Islet of Langerhans (tissue), 1 donor: Measurements from ENCODE around the gene SQOR.

ENCODE experiments used
- FAIRE-seq: peaks from one replicate; lab custom pipeline; 2011; peaks lifted over from hg19 to GRCh38; lab: Jason Lieb, UNC

SQOR gene

DNA sequence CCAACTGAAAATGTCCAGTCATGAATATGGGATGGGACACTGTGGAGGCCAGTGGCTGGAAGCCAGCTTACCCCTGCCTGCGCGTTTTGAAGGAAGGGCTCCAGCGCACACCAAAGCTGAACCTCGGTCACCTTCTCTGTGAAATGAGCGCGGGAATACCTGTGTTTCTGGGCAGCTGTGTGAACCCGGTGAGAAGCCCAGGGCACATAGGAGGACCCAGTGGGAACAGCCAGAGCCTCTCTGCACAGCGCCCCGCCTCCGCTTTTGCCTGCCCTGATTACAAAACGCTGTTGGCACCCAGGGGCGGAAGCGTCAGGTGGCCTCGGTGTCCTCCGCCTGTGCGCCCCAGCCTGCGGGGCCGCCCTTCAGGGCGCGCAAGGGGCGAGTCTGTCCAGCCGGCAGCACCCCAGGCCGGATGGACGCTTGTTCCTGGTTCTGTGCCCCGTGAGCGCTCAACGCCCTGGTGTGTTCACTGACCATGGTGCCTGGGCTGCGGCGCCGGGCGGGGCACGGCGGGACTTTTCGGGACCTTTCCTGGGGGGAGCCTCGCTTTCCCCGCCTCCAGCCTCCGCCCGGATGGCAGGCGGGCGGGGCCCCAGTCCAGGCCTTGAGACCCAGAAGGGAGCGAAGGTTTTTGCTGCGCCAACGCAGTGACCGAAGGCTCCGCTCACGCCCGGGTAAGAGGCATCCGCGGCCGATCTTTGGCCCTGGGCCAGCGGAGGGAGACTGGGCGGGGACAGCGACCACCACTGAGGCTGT lies at the start of gene SQOR:
SQOR (plus strand) TSS at position 598 of the 759 bp plus-strand sequence. CDS start 23,895 bp downstream, outside the sequence.
- no peak for FAIRE-seq

DNA sequence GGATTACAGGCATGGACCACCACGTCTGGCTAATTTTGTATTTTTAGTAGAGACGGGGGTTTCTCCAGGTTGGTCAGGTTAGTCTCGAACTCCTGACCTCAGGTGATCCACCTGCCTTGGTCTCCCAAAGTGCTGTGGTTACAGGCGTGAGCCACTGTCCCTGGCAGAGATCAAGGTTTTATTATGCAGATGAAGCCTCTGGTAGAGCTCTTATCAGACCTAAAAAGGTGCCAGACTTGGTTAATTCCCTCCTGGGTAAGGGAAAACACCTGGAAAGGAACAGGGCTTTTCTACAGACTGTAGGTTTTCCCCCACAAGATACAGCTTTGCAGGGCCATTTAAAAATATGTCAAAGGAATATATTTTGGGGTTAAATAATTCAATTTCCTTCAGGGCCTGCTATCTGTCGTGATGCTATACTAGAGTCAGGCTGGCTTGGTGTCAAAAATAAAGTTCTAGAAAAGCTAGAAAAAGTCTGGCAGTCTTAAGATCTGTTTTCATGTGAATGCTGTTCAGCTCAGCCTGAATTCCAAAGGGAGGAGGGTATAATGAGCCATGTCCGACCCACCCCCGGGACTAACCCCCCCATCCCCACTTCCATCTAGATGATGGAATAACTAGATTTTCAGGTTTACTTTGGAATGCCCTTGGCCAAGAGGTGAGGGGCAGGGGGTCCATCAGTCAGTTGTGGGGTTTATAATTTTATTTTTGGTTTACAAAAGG lies 49.6 kb upstream of the SQOR start:
- FAIRE-seq, result no peak

DNA sequence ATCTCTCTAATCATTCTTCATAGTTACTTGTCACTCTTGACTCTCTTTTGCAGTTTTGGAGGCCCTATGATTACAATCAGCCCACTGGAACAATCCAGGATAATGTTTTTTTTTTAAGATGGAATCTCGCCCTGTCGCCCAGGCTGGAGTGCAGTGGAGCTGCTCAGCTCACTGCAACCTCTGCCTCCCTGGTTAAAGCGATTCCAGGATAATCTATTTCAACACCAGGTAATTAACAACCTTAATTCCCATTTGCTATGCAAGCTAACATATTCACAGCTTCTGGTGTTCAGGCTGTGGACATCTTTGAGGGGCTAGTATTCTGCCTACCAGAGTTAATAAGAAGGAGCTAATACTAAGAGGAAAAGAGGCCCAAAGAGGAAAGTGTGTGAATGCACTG lies 48.7 kb upstream of the SQOR start:
- FAIRE-seq, result no peak

DNA sequence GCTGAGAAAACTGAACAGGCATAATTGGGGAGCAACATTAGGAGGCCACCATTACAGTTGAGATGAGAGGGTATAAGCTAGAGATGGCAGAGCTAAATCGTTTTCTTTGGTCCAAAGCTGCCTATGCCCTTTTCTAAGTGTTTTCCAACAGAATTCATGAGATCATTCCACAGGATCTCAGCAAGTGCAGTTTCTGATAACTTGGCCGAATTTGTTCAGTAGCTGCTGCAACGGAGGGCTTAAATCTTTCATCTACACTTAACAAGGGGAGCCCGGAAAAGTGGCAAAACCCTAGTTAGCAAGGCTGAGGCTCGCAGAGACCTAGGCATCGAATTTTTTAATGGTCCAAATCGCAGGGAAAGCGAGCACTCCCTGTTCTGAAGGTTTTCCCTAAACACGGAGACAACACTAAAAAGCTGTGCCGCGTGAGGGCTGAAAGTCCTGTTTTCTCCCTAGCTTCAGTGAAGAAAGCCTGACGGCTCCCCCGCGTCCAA lies 48.2 kb upstream of the SQOR start:
- FAIRE-seq, result no peak

DNA sequence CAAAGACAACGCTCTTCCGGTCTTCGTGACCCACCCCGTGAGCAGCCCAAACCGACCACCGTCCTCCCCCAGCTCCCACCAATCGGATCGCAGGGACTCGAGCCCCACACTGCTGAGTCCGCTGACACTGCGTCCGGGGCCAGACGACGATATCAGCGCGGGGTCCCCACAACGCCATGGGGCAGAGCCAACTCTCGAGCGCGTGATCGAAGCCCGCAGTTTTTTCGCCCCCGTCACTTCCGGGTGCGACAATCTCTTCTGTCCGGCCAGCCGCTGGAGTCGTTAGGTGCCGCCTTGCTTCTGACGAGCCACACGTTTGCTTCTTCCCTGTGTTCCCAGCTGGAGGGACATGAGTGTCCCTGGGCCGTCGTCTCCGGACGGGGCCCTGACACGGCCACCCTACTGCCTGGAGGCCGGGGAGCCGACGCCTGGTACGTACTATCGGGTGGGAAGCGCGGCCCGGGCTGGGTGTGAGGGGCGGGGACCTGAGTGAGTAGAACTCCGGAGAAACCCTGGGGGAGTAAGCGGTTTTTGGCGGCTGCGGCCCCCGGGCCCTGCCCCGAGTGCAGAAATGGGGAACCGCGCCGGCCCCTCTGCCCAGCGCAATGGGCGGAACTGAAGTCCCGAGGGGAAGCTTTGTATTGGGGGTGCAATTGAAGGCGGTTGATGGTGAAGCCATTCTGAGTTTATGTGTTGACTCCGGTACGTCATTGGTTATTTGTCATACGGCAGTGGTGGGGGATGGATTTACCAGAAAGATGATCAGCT lies 47.5 kb upstream of the SQOR start, which contains the start of gene BLOC1S6:
BLOC1S6 (plus strand) TSS at position 285 of the 768 bp plus-strand sequence; CDS start at position 350, 65 bp downstream.
- peak; percentile 36 for FAIRE-seq

DNA sequence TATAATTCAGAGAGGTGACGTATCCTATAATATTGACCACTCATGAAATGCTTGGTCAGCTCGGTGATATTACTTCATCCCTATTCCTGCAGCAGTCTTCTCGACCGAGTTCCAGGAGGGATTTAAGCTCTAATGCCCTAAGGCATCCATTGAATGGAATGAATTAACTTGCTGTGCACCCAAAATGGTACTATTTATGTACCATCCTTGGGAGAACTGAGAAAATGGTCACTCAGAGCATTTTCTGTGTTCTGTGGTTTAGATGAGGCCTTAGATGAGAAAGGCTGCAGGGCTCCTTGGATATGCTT lies 47.0 kb upstream of the SQOR start:
- FAIRE-seq, result no peak

DNA sequence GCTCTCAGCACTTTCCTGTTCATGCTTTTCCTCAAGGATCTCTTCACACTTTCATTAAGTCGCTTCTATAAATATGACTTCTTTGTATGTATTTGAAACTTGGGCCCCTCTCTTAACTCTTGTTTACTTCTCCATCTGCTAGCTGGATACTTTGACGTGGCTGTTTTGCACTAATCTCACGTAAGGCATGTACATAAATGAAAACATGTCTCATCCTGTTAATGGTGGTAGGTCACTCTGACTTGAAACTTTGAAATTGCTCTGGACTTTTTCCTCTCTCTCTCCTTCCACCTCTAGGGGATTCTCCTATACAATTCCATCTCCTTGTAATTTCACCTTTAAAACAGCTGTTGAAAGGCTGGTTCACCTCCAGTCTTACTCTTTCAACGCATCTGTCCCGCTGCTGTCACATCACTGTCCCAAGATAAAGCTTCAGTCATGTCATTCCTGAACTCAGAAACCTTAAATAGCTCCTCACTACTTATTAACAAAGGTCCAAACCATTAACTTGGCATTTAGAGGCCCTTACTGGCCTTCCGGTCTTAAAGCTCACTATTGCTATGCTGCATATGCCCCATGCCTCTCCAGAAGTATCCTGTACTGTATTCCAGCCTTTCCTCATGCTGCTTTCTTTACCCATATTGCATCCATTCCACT lies 46.5 kb upstream of the SQOR start:
- no peak for FAIRE-seq

DNA sequence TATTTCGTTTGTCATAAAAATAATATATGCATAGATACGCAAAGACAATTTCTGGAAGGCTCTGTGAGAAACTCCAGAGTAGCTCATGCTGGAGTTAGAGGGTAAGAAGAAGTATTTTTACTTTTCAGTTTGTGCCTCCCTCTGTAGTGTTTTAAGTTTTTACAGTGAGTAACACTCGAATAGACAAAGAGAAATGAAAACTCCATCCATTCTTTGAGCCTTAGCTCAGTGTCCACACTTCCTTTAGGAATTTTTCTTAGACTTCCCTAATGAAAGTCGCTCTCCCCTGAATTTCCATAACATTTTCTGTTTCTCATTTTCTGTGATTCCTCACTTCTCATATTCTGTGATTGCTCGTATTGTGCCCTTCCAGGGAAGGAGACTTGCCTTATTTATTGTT lies 45.6 kb upstream of the SQOR start:
- no peak for FAIRE-seq

DNA sequence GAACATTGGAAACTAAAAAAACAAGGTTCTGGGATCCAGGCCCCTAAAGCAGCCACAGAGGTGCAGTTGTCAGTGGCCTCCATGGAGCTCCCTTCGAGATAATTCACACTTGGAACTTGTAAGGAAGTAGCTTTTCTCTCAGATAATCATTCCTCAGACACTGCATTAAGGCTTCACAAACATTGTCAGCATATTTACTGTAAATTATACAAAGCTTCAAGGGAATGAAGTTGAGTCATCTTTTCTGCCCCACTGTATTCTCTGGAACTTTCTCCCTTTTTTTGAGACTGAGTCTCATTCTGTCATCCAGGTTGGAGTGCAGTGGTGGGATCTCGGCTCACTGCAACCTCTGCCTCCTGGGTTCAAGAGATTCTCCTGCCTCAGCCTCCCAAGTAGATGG lies 40.5 kb upstream of the SQOR start:
- FAIRE-seq, result no peak

DNA sequence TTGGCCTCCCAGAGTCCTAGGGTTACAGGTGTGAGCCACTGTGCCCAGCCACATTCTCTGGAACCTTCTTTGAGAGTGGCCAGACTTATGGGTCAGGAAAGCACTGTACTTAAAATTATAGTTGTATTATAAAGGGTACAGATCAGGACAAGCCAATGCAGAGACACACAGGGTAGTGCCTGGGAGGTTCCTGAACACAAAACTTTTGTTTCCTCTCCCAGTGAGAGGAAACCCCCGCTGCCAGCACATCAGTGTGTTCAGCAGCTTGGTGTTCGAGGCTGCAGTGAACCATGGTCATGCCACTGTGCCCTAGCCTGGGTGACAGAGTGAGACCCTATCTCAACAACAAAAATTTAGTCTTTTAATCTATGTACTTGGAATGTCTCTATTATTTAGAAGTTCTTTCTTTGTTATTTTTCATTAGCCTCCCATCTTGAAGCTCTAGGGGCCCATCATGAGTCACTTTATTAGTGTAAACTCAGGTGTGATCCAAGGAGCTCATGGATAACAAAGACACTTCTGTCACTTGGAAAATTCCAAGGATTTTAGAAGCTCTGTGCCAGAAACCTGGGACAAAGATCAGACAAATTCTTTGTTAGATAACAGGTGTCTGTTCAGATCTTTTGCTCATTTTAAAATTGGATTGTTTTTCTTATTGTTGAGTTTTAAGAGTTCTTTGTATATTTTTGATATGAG lies 39.8 kb upstream of the SQOR start:
- FAIRE-seq, result no peak

DNA sequence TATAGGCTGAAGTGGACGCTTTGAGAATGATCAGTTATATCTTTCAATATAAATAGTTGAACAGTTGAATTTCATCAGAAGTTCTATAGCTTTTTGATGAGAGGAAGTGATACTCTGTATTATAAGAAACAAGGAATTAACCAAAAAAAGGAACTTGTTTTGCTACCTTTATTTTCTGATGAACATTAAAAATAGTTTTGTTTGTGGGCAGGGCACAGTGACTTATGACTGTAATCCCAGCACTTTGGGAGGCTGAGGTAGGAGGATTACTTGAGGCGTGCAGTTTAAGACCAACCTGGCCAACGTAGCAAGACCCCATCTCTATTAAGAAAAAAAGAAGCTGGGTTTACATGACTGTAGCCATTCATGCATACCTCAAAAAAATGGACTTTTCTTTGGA lies 30.9 kb upstream of the SQOR start:
- FAIRE-seq, result no peak

DNA sequence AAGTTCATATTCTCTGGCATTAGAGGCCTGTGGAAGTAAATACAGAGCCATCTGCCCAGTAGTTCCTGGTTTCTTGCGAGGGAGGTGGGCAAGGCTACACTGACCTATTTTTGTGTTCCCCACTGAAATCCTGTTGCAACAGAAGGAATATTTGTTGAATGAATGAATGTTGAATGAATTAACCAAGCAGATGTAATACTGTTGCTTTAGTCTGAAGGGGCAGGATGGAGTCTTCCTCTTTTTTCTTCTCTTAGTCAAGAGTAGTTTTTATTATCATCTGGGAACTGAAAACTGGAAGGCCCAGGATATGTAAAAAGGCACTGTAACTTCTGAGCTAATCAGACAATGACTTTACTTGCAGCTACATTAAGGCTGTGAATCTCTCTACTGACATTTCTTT lies 30.5 kb upstream of the SQOR start:
- FAIRE-seq, result no peak

DNA sequence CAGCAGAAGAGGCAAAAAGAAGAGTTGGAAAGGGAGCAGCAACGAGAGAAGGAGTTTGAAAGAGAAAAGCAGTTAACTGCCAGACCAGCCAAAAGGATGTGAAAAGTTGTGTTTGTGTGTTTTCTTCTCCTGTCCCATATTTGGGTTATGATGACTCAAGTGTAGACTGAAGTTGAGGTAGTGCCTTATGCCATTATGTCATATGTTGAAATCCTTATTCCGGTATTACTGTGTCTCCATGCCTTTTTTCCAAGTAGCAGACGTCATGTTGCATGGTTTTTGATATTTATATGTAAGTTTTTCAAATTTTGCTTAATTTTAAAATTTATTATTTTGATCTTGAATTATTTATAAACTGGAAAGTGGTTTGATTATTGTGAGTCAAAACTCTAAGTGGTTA lies 28.4 kb upstream of the SQOR start:
- no peak for FAIRE-seq

DNA sequence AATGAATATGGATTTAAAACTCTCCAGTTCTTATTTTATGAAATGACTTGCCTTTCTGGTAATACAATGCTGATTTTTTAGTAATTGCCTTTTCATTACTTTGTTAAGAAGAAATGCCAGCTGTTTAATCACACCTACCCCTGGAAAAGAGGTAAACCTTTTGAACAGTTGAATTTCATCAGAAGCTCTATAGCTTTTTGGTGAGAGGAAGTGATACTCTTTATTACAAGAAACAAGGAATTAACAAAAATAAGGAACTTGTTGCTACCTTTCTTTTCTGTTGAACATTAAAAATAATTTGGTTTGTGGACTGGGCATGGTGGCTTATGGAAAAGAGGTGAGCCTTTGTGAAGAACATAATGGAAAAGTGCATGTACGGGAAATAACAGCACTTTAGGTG lies 28.0 kb upstream of the SQOR start:
- no peak for FAIRE-seq

DNA sequence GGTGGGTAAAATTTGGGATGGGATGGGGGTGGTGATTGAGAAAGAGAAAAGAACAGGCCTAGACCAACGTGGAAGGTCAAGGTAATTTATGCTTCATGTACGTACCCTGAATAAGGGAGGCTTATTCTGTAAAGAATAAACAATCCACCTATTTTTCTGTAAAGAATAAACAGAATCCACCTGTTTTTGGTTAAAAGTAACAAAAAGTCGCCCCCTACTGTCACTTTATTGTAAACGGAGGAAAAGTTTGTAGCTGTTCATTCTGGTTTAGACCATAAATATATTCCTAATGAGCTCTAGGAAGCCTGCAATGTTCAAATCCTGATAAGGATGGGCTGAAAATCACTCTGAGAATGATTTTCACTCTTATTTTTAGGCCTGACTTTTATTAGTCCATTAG lies 23.5 kb upstream of the SQOR start:
- FAIRE-seq, result no peak

DNA sequence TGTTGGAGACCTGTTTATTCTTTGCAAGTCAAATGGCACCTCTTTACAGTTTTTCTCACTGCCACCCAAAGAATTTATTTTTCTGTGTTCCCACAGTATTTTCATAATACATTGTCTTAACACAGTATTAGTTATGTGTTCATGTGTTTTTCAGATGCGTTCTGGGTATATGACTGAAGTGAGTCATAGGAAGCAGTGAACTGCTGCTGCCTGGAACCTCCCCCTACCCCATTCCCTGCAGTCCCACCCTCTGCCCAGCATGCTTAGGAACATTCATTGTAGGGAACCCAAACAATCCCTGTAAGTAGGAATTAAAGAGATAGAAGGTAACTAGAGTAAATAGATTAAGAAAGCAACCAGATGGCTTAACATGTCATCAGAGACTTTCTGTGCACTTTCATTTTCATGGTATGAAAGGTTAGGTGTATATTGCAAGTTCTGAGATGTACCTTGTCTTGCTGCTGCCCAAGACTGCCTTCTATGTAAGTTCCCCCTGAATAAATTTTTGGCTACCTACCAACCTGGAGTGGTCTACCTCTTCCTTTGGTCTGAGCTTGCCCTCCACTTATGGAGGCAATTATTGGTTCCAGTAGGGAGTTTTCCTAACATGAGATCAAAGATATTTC lies 21.9 kb upstream of the SQOR start:
- no peak for FAIRE-seq

DNA sequence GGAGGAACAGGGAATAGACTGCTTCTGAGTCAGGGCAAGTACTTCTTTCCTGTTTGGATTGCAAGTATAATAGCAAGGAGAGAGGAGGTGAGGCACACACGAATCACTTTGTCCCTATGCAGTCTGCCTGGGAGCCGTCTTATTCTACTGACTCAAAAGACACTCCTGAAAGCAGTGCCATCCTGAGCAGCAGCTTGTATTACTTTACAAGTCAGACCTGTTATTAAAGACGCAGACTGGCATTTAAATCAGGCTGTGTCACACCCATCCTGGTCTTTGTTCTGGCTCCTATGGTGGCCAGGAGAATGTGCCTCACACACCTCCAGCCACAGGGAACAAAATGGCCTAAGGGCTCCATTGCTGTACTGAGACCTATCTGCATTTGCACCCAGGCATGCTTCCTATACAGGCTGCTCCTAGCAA lies 17.9 kb upstream of the SQOR start:
- FAIRE-seq, result no peak

DNA sequence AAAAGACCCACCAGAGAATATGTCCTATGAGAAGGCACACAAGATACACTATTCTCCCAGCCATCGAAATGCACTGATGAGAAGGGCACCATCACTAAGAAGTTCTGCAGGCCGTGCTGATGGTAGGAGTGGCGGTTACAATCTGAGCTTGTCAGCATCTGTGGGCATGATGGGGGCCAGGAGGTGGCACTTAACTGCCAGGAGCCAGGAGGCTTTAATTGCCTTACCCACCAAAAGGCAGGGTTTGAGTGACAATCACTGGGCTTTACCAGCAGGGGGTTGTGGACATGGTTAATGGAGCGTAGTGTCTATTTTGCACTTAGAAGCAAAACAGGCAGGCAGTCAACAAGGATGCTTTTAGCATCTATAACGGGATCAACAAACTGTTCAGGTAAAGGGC lies 16.0 kb upstream of the SQOR start:
- FAIRE-seq, result no peak

DNA sequence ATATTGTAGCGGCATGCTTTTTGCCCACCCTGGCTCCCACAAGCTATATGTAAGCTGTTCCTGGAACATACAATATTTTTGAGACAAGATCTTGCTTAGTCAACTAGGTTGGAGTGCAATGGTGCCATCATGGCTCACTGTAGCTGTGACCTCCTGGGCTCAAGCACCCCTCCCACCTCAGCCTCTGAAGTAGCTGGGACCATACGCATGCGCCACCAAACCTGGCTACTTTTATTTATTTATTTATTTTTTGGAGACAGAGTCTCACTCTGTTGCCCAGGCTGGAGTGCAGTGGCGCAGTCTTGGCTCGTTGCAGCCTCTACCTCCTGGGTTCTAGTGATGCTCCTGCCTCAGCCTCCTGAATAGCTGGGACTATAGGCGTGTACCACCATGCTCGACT lies 6.7 kb upstream of the SQOR start:
- FAIRE-seq, result no peak

DNA sequence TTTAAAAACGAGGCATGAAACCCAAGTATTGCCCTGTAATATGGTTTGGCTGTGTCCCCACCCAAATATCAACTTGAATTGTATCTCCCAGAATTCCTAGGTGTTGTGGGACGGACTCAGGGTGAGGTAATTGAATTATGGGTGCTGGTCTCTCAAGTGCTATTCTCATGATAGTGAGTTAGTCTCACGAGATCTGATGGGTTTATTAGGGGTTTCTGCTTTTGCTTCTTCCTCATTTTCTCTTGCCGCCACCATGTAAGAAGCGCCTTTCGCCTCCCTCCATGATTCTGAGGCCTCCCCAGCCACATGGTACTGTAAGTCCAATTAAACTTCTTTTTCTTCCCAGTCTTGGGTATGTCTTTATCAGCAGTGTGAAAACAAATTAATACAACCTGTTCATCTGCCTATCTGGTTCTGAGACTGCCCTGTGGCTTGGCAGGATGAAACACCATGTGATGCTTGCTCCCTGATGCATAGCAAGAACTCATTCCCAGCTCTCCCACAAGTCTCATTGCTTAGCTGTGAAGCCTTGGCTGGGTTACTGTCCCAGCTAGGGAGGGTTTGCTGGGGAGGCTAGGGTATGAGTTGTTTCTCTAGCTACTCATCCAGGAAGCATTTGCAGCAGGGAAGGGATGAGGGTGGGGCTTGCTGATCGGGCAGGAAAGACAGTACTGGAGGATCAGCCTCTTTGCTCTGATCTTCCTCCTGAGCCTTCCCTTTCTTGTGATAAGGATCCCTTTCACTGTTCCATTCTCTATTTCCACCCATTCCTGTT lies 3.7 kb upstream of the SQOR start:
- FAIRE-seq, result no peak

DNA sequence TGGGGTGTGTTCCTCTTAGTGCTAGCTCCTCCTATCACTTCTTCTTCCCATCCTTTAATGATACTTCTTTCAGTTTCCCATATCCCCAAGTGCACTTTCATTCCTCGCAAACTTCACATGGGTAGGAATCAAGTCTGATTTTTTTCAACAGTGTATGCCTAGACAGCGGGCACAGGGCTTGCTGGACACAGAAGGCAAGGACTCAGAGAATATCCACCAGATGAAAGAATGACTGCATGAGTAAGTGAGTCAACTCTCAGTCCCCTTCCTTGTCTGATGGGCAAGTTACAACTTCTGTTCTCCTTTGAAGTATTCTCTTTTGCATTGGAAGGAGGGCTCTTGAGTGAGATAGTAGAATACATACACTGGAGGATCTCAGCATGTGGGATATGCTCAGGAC lies 3.1 kb upstream of the SQOR start:
- no peak for FAIRE-seq
